H1 (cell line): Measurements from ENCODE around the gene COPZ1. TPM values are rescaled to one million over a fixed set of nuclear protein-coding genes. Genes with fewer than 3 reads are reported as not detected.

Source experiments
- CBX8 ChIP-seq: fragments of 300-800, 300-1000 bp; sonication (generic); IDR thresholded peaks from 2 replicates; pipeline ENCODE4 v1.7.1; 2016; ENCODE audit warnings: low read depth, low read length, borderline replicate concordance
- GABPA ChIP-seq: IDR thresholded peaks from 2 replicates; pipeline ENCODE4 v1.6.1; 2011; ENCODE audit warnings: mild to moderate bottlenecking, low read length, moderate library complexity, borderline replicate concordance; ENCODE audit not compliant: insufficient read depth
- SIN3A ChIP-seq, 2 experiments: IDR thresholded peaks in 1 of 2; conservative IDR thresholded peaks in 1 of 2; 2 replicates each; pipeline ENCODE4 v1.6.1; 2011 to 2012; ENCODE audit warnings: low read length in 2 of 2, improper control_type of control experiment in 1 of 2, low read depth in 1 of 2, mild to moderate bottlenecking in 1 of 2
- SRF ChIP-seq: IDR thresholded peaks from 2 replicates; pipeline ENCODE4 v1.6.1; 2011; ENCODE audit warnings: mild to moderate bottlenecking, low read depth, low read length, moderate library complexity
- TAF1 ChIP-seq: IDR thresholded peaks from 2 replicates; pipeline ENCODE4 v1.6.1; 2011; ENCODE audit warnings: mild to moderate bottlenecking, low read depth, low read length
- USF2 ChIP-seq: IDR thresholded peaks from 2 replicates; pipeline ENCODE4 v1.6.1; 2011; ENCODE audit warnings: low read length, improper control_type of control experiment
- polyA plus RNA-seq, 7 experiments: library from polyadenylated mRNA; depleted of rRNA in 3 of 7; stranded (reverse) in 5 of 7; unstranded in 2 of 7; fragments of >200 nt in 5 of 7; fragments of 200-250 nt in 2 of 7; gene quantifications; 1 replicate in 5 of 7; 2 replicates in 1 of 7; 4 replicates in 1 of 7; pipeline versions ENCODE4 v1.2.1 to v1.2.3, GENCODE V29; 2011 to 2013; ENCODE audit warnings: missing spikeins in 2 of 7, mixed read lengths in 2 of 7
- total RNA-seq: library from RNA; stranded (reverse); fragmentation: NEBNext Ultra II Directional; extraction: Animal tissue kit (Norgen Biotek cat#: 25700); gene quantifications from 2 replicates; pipeline ENCODE4 v1.2.1, GENCODE V29; 2021

Gene COPZ1
- total and polyA plus RNA-seq, 2 of the 8 experiments (the other 6 are each of a cell fraction or from before 2014, with no cell fraction given), result 103 to 133 TPM

- TF ChIP-seq SRF (no peak), GABPA (no peak), CBX8 (no peak), USF2 (no peak), TAF1 (no peak), SIN3A (conservative IDR thresholded peaks at IDR 0.05 in 1 of 2, IDR thresholded peaks at IDR 0.05 in 1 of 2; ENCODE audit: low read depth in 1 of 2, low read length in 2 of 2) (no peak)
These were observed 61.6 kb downstream of the COPZ1 start (continued) for GRCh38 chr12:54386403-54387113.
